ENCODE results near the gene FBXW5. TPM values are rescaled to one million over a fixed set of nuclear protein-coding genes. Genes with fewer than 3 reads are reported as not detected.

FBXW5 gene
- total RNA-seq, 1 experiment from 2014 or later, result 50.8 TPM

GRCh38 chr9:136978073-136978864, 33.7 kb upstream of the FBXW5 start:
- Mint-ChIP-seq H3K27ac (ENCODE audit: unreplicated experiment) (no peak overlapping the region), H3K9me3 (ENCODE audit: low read depth, unreplicated experiment) (no peaks in the 10 kb centered on the region), H3K4me3 (ENCODE audit: low read depth, unreplicated experiment) (peak overlapping the region; percentile 9), H3K4me1 (ENCODE audit: low read depth, unreplicated experiment) (no peaks in the 10 kb centered on the region), H3K27me3 (ENCODE audit: unreplicated experiment) (peaks cover 1% of the 10 kb centered on the region), H3K36me3 (ENCODE audit: insufficient read depth, unreplicated experiment) (no peaks in the 10 kb centered on the region)
- no peak for TF ChIP-seq CTCF (IDR thresholded peaks at IDR 0.05; ENCODE audit: unreplicated experiment)
- CTCF ChIA-PET, result interaction anchor here (0.6 to 1.5 kb wide), 3 partner anchors 18 to 152 kb away, joined by 3 to 8 read pairs (median 3); partner anchors contain the start of gene CLIC3
- peak; percentile 46 for DNase-seq
- no TSS peak for BruUV-seq (replicated peaks)
- intact Hi-C loops (cut with micrococcal nuclease; ENCODE audit: unreplicated experiment), result no loop called here

GRCh38 chr9:136977649-136978072, 33.1 kb upstream of the FBXW5 start:
- Mint-ChIP-seq H3K27ac (ENCODE audit: unreplicated experiment) (no peak overlapping the region), H3K4me3 (ENCODE audit: low read depth, unreplicated experiment) (peak overlapping the region; percentile 9), H3K27me3 (ENCODE audit: unreplicated experiment) (no peaks in the 10 kb centered on the region), H3K9me3 (ENCODE audit: low read depth, unreplicated experiment) (no peaks in the 10 kb centered on the region), H3K4me1 (ENCODE audit: low read depth, unreplicated experiment) (no peaks in the 10 kb centered on the region), H3K36me3 (ENCODE audit: insufficient read depth, unreplicated experiment) (no peaks in the 10 kb centered on the region)
- intact Hi-C loops (cut with micrococcal nuclease; ENCODE audit: unreplicated experiment), result no loop called here
- no peak for TF ChIP-seq CTCF (IDR thresholded peaks at IDR 0.05; ENCODE audit: unreplicated experiment)
- no peak for DNase-seq
- CTCF ChIA-PET, result interaction anchor here (0.6 to 1.5 kb wide), 3 partner anchors 18 to 151 kb away, joined by 3 to 8 read pairs (median 3); partner anchors contain the start of gene CLIC3
- no TSS peak for BruUV-seq (replicated peaks)

- intact Hi-C loops (cut with micrococcal nuclease; ENCODE audit: unreplicated experiment), result no loop called here
- DNase-seq, result no peak
- no peaks in the 10 kb centered on the region for H3K36me3 Mint-ChIP-seq (ENCODE audit: insufficient read depth, unreplicated experiment)
- no peaks in the 10 kb centered on the region for H3K27me3 Mint-ChIP-seq (ENCODE audit: unreplicated experiment)
- no peak for TF ChIP-seq CTCF (IDR thresholded peaks at IDR 0.05; ENCODE audit: unreplicated experiment)
- no TSS peak for BruUV-seq (replicated peaks)
- H3K9me3 Mint-ChIP-seq (ENCODE audit: low read depth, unreplicated experiment), result no peaks in the 10 kb centered on the region
- H3K4me3 Mint-ChIP-seq (ENCODE audit: low read depth, unreplicated experiment), result peak within 1 kb of the TSS; percentile 9
- H3K4me1 Mint-ChIP-seq (ENCODE audit: low read depth, unreplicated experiment), result no peaks in the 10 kb centered on the region
- H3K27ac Mint-ChIP-seq (ENCODE audit: unreplicated experiment), result no peak within 1 kb of the TSS
- CTCF ChIA-PET, result no interaction called here
Observed at GRCh38 chr9:136977223-136977622, 32.7 kb upstream of the FBXW5 start, which contains the start of gene PTGDS. PTGDS (plus strand) TSS chr9:136977504; CDS start chr9:136977579, 75 bp downstream.

- Mint-ChIP-seq H3K4me3 (ENCODE audit: low read depth, unreplicated experiment) (no peak overlapping the region), H3K27ac (ENCODE audit: unreplicated experiment) (no peak overlapping the region), H3K27me3 (ENCODE audit: unreplicated experiment) (no peaks in the 10 kb centered on the region), H3K36me3 (ENCODE audit: insufficient read depth, unreplicated experiment) (no peaks in the 10 kb centered on the region), H3K9me3 (ENCODE audit: low read depth, unreplicated experiment) (no peaks in the 10 kb centered on the region), H3K4me1 (ENCODE audit: low read depth, unreplicated experiment) (no peaks in the 10 kb centered on the region)
- no TSS peak for BruUV-seq (replicated peaks)
- no peak for TF ChIP-seq CTCF (IDR thresholded peaks at IDR 0.05; ENCODE audit: unreplicated experiment)
- CTCF ChIA-PET, result no interaction called here
- intact Hi-C loops (cut with micrococcal nuclease; ENCODE audit: unreplicated experiment), result no loop called here
- DNase-seq, result no peak
Observed at GRCh38 chr9:136975644-136976043, 31.1 kb upstream of the FBXW5 start.
